ENCODE results near the gene MRTFB. TPM values are rescaled to one million over a fixed set of nuclear protein-coding genes. Genes with fewer than 3 reads are reported as not detected.

Gene MRTFB
- total RNA-seq, 1 experiment from 2014 or later: 67.3 TPM

DNA sequence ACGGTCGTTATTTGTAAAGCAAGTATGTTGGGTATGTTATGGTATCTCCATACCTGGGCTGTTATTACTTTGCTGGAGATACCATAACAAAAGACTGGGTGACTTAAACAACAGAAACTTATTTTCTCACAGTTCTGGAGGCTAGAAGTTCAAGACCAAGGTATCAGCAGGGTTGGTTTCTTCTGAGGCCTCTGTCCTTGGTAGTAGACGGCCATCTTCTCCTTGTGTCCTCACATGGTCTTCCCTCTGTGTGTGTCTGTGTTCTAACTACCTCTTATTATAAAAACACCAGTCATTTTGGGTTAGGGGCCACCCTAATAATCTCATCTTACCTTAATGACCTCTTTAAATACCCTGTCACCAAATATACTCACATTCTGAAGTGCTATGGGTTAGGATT, 33.2 kb upstream of the MRTFB start:
- BruUV-seq (replicated peaks): no TSS peak
- CTCF ChIA-PET: no interaction called here
- H3K9me3 Mint-ChIP-seq (ENCODE audit: low read depth, unreplicated experiment): peaks cover 6% of the 10 kb centered on the region
- H3K4me3 Mint-ChIP-seq (ENCODE audit: low read depth, unreplicated experiment): no peak overlapping the region
- DNase-seq: no peak
- no peaks in the 10 kb centered on the region for H3K4me1 Mint-ChIP-seq (ENCODE audit: low read depth, unreplicated experiment)
- intact Hi-C loops (cut with micrococcal nuclease; ENCODE audit: unreplicated experiment): no loop called here
- H3K27me3 Mint-ChIP-seq (ENCODE audit: unreplicated experiment): no peaks in the 10 kb centered on the region
- H3K27ac Mint-ChIP-seq (ENCODE audit: unreplicated experiment): no peak overlapping the region
- H3K36me3 Mint-ChIP-seq (ENCODE audit: insufficient read depth, unreplicated experiment): no peaks in the 10 kb centered on the region
- TF ChIP-seq, protein P1, sequence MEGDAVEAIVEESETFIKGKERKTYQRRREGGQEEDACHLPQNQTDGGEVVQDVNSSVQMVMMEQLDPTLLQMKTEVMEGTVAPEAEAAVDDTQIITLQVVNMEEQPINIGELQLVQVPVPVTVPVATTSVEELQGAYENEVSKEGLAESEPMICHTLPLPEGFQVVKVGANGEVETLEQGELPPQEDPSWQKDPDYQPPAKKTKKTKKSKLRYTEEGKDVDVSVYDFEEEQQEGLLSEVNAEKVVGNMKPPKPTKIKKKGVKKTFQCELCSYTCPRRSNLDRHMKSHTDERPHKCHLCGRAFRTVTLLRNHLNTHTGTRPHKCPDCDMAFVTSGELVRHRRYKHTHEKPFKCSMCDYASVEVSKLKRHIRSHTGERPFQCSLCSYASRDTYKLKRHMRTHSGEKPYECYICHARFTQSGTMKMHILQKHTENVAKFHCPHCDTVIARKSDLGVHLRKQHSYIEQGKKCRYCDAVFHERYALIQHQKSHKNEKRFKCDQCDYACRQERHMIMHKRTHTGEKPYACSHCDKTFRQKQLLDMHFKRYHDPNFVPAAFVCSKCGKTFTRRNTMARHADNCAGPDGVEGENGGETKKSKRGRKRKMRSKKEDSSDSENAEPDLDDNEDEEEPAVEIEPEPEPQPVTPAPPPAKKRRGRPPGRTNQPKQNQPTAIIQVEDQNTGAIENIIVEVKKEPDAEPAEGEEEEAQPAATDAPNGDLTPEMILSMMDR (IDR thresholded peaks at IDR 0.05; ENCODE audit: unreplicated experiment): no peak

DNA sequence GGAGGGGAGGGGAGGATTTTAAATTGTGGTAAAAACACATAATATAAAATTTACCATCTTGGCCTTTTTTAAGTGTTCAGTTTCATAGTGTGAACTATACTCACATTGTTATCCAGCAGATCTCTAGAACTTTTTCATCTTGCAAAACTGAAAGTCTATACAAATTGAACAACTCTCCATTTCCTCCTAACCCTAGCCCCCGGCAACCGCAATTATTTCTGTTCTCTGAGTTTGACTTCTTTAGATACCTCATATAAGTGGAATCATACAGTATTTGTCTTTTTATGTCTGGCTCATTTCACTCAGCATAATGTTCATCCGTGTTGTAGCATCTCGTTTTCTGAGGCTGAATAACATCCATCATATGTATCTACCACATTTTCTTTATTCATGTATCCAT, 30.0 kb upstream of the MRTFB start:
- intact Hi-C loops (cut with micrococcal nuclease; ENCODE audit: unreplicated experiment): no loop called here
- H3K4me3 Mint-ChIP-seq (ENCODE audit: low read depth, unreplicated experiment): no peak overlapping the region
- DNase-seq: no peak
- TF ChIP-seq, protein P1 (IDR thresholded peaks at IDR 0.05; ENCODE audit: unreplicated experiment): no peak
- BruUV-seq (replicated peaks): no TSS peak
- no peaks in the 10 kb centered on the region for H3K36me3 Mint-ChIP-seq (ENCODE audit: insufficient read depth, unreplicated experiment)
- peaks cover 2% of the 10 kb centered on the region for H3K4me1 Mint-ChIP-seq (ENCODE audit: low read depth, unreplicated experiment)
- no peak overlapping the region for H3K27ac Mint-ChIP-seq (ENCODE audit: unreplicated experiment)
- CTCF ChIA-PET: no interaction called here
- no peaks in the 10 kb centered on the region for H3K27me3 Mint-ChIP-seq (ENCODE audit: unreplicated experiment)
- peaks cover 6% of the 10 kb centered on the region for H3K9me3 Mint-ChIP-seq (ENCODE audit: low read depth, unreplicated experiment)

DNA sequence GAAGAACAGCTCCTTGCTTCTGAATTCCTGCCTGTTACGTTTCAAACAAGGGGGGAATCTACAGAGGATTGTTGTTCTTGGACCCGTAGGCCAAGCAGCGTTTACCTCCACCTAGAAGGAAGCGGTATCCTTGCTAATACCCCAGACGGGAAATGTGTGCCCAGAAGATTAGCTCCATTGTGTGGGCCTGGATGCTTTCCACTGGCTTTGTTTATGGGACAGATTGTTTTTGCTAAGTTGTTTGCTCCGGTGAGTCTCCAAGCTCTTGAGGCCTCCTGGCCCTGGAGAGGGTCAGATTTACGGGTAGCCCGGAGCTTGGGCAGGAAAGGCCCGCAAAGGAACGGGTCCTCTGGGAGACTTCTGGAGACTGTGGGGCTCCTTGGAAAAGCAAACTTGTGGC, 28.4 kb upstream of the MRTFB start:
- BruUV-seq (replicated peaks): no TSS peak
- Mint-ChIP-seq H3K9me3 (ENCODE audit: low read depth, unreplicated experiment) (peaks cover 3% of the 10 kb centered on the region), H3K27me3 (ENCODE audit: unreplicated experiment) (no peaks in the 10 kb centered on the region), H3K4me1 (ENCODE audit: low read depth, unreplicated experiment) (peaks cover 9% of the 10 kb centered on the region), H3K36me3 (ENCODE audit: insufficient read depth, unreplicated experiment) (no peaks in the 10 kb centered on the region), H3K27ac (ENCODE audit: unreplicated experiment) (no peak overlapping the region), H3K4me3 (ENCODE audit: low read depth, unreplicated experiment) (no peak overlapping the region)
- intact Hi-C loops (cut with micrococcal nuclease; ENCODE audit: unreplicated experiment): no loop called here
- TF ChIP-seq, protein P1 (IDR thresholded peaks at IDR 0.05; ENCODE audit: unreplicated experiment): no peak
- DNase-seq: no peak
- CTCF ChIA-PET: interaction anchor here (0.6 kb wide), 1 partner anchor 71 kb away, joined by 3 read pairs; no protein-coding TSS in a partner anchor

DNA sequence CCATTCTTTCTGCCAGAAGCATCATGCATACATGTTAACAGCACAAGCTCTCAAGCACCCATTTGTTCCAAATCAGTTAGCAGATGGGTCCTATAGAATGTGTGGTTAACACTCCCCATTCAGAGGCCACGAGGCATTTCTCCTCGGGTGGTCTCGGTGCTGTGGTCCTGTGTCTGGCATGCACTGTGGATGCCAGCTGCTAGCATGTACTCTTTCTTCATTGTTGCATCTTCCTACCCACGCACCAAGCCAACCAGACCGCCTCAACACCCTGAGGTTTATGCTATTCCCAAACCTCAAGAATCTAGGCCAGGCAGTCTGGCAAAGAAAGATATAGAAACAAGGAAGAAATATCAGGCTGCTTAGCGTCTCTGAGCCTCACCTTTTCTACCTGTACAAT, 27.8 kb upstream of the MRTFB start:
- Mint-ChIP-seq H3K27me3 (ENCODE audit: unreplicated experiment) (no peaks in the 10 kb centered on the region), H3K4me1 (ENCODE audit: low read depth, unreplicated experiment) (peaks cover 9% of the 10 kb centered on the region), H3K36me3 (ENCODE audit: insufficient read depth, unreplicated experiment) (no peaks in the 10 kb centered on the region), H3K4me3 (ENCODE audit: low read depth, unreplicated experiment) (no peak overlapping the region), H3K27ac (ENCODE audit: unreplicated experiment) (no peak overlapping the region), H3K9me3 (ENCODE audit: low read depth, unreplicated experiment) (peaks cover 3% of the 10 kb centered on the region)
- BruUV-seq (replicated peaks): no TSS peak
- intact Hi-C loops (cut with micrococcal nuclease; ENCODE audit: unreplicated experiment): no loop called here
- CTCF ChIA-PET: no interaction called here
- DNase-seq: no peak
- TF ChIP-seq, protein P1 (IDR thresholded peaks at IDR 0.05; ENCODE audit: unreplicated experiment): no peak
